A673 (cell line): Measurements from ENCODE around the gene FAM168A. TPM values are rescaled to one million over a fixed set of nuclear protein-coding genes. Genes with fewer than 3 reads are reported as not detected.
"Not testable (repeated sequence)": the region's sequence is repeated elsewhere in the genome, so short reads cannot be mapped to it uniquely, and the experiment has no call there.

Source experiments
- BruUV-seq: library from RNA; stranded (reverse); fragments of 400-500 nt; replicated peaks from 2 replicates; lab custom pipeline; 2021; lab: Mats Ljungman, UMichigan
- CTCF ChIA-PET: fragments of 300-600 bp; sonication (Branson Sonifier 250); formaldehyde crosslinking; loops from one replicate; lab custom pipeline; 2022; ENCODE audit warnings: antibody characterized with exemption; lab: Charles Lee
- POLR2A ChIA-PET: fragments of 300-600 bp; sonication (Branson Sonifier 250); formaldehyde crosslinking; loops from one replicate; lab custom pipeline; 2022; ENCODE audit warnings: antibody characterized with exemption; ENCODE audit not compliant: low non-redundant PET; lab: Charles Lee
- DNase-seq: peaks from one replicate; pipeline ENCODE4 v3.0.0-alpha.2; 2015; ENCODE audit warnings: low spot score
- H3K27ac ChIP-seq: fragments of 200-600 bp; sonication (generic); 2 replicates; pipeline ENCODE4 v1.5.1; 2016; ENCODE audit warnings: mixed run types, low read depth, mild to moderate bottlenecking, mixed read lengths, antibody characterized with exemption, low read length; ENCODE audit not compliant: poor library complexity, severe bottlenecking
- H3K27me3 ChIP-seq: fragments of 200-600 bp; sonication (generic); replicated peaks from 2 replicates; pipeline ENCODE4 v1.6.1; 2017; ENCODE audit warnings: mixed run types, low read depth, mild to moderate bottlenecking, mixed read lengths, antibody characterized with exemption, low read length; ENCODE audit not compliant: insufficient read depth, poor library complexity
- H3K36me3 ChIP-seq: fragments of 200-600 bp; sonication (generic); 2 replicates; pipeline ENCODE4 v1.6.1; 2016; ENCODE audit warnings: mixed run types, mild to moderate bottlenecking, mixed read lengths, antibody characterized with exemption, low read length; ENCODE audit not compliant: insufficient read depth, poor library complexity, severe bottlenecking
- H3K4me1 ChIP-seq: fragments of 200-600 bp; sonication (generic); 2 replicates; pipeline ENCODE4 v1.6.1; 2017; ENCODE audit warnings: mixed run types, mild to moderate bottlenecking, mixed read lengths, antibody characterized with exemption, low read length; ENCODE audit not compliant: insufficient read depth, poor library complexity, severe bottlenecking
- H3K4me3 ChIP-seq: fragments of 200-600 bp; sonication (generic); 2 replicates; pipeline ENCODE4 v1.5.1; 2016; ENCODE audit warnings: low read depth, mixed run types, mild to moderate bottlenecking, mixed read lengths, low read length; ENCODE audit not compliant: poor library complexity, severe bottlenecking
- H3K9me3 ChIP-seq: fragments of 200-600 bp; sonication (generic); 2 replicates; pipeline ENCODE4 v1.6.1; 2016; ENCODE audit warnings: mixed run types, low read depth, mild to moderate bottlenecking, mixed read lengths, antibody characterized with exemption, low read length; ENCODE audit not compliant: poor library complexity, severe bottlenecking
- CTCF ChIP-seq: fragments of 300-800, 200-600 bp; sonication (generic); conservative IDR thresholded peaks from 2 replicates; pipeline ENCODE4 v1.5.1; 2017; ENCODE audit warnings: low read depth, mild to moderate bottlenecking, antibody characterized with exemption, low read length, moderate library complexity, mixed read lengths
- EZH2 ChIP-seq: fragments of 200-600 bp; sonication (generic); IDR thresholded peaks from 2 replicates; pipeline ENCODE4 v1.6.1; 2017; ENCODE audit warnings: borderline replicate concordance, low read depth, mild to moderate bottlenecking, mixed read lengths, antibody characterized with exemption, low read length; ENCODE audit not compliant: poor library complexity, severe bottlenecking
- intact Hi-C: fragments of 100-400 bp; cut with micrococcal nuclease; formaldehyde crosslinking; loops from one replicate; pipeline ENCODE4 v1.10.0; 2022; ENCODE audit not compliant: unreplicated experiment
- total RNA-seq: library from RNA; stranded (reverse); gene quantifications from 2 replicates; pipeline ENCODE4 v1.2.3, GENCODE V29; 2021

The FAM168A gene
- total RNA-seq, 1 experiment from 2014 or later, result 46.1 TPM

GRCh38 chr11:73578592-73579185 lies 19.2 kb downstream of the FAM168A start:
- POLR2A ChIA-PET, result no interaction called here
- intact Hi-C loops, result no loop called here
- BruUV-seq, result no TSS peak
- TF ChIP-seq CTCF (no peak), EZH2 (no peak)
- H3K27me3 ChIP-seq, result no peaks in the 10 kb centered on the region
- no peak for DNase-seq
- CTCF ChIA-PET, result no interaction called here
- no peaks in the 10 kb centered on the region for H3K36me3 ChIP-seq
- H3K4me1 ChIP-seq, result peaks cover 33% of the 10 kb centered on the region
- no peak overlapping the region for H3K27ac ChIP-seq
- H3K4me3 ChIP-seq, result no peak overlapping the region
- H3K9me3 ChIP-seq, result no peaks in the 10 kb centered on the region

- ChIA-PET POLR2A (no interaction called here), CTCF (no interaction called here)
- DNase-seq, result peak; percentile 79
- BruUV-seq, result no TSS peak
- Histone ChIP-seq H3K36me3 (no peaks in the 10 kb centered on the region), H3K9me3 (no peaks in the 10 kb centered on the region), H3K27me3 (no peaks in the 10 kb centered on the region), H3K27ac (peak overlapping the region; percentile 24), H3K4me3 (no peak overlapping the region), H3K4me1 (peaks cover 33% of the 10 kb centered on the region)
- TF ChIP-seq EZH2, result no peak
- TF ChIP-seq CTCF, result no peak
- intact Hi-C loops, result no loop called here
Measured at GRCh38 chr11:73577496-73577917, 20.4 kb downstream of the FAM168A start.

- no peak overlapping the region for H3K4me3 ChIP-seq
- intact Hi-C loops, result no loop called here
- DNase-seq, result no peak
- H3K27ac ChIP-seq, result peak overlapping the region; percentile 24
- ChIA-PET CTCF (interaction anchor here (0.6 kb wide), 1 partner anchor 16 kb away, joined by 5 read pairs; no protein-coding TSS in a partner anchor), POLR2A (no interaction called here)
- no peaks in the 10 kb centered on the region for H3K9me3 ChIP-seq
- H3K27me3 ChIP-seq, result no peaks in the 10 kb centered on the region
- TF ChIP-seq CTCF (no peak), EZH2 (no peak)
- peaks cover 33% of the 10 kb centered on the region for H3K4me1 ChIP-seq
- no TSS peak for BruUV-seq
- no peaks in the 10 kb centered on the region for H3K36me3 ChIP-seq
Measured at GRCh38 chr11:73576185-73576614, 21.7 kb downstream of the FAM168A start.

GRCh38 chr11:73571982-73572381 lies 25.9 kb downstream of the FAM168A start:
- H3K9me3 ChIP-seq, DNase-seq, H3K4me3 ChIP-seq, H3K27ac ChIP-seq, BruUV-seq, CTCF ChIA-PET, H3K27me3 ChIP-seq, intact Hi-C loops, POLR2A ChIA-PET, H3K36me3 ChIP-seq: not testable (repeated sequence)
- H3K4me1 ChIP-seq, result peaks cover 21% of the 10 kb centered on the region
